NCI-H1694 (cell line): ENCODE data around the gene MMP11.
A peak's percentile ranks its signal among the peaks of the same experiment; 100 is the strongest.

Experiments used
- DNase-seq: peaks from one replicate; lab custom pipeline; 2025; lab: John Stamatoyannopoulos, UW

MMP11 gene

GRCh38 chr22:23759566-23759965 lies 13.1 kb upstream of the MMP11 start:
- no peak for DNase-seq

GRCh38 chr22:23760056-23760455 lies 12.6 kb upstream of the MMP11 start:
- DNase-seq: no peak

- no peak for DNase-seq
Measured at GRCh38 chr22:23762842-23763578, 9.6 kb upstream of the MMP11 start, which contains the start of gene C22orf15. C22orf15 (plus strand) TSS chr22:23762990; CDS start chr22:23763307, 317 bp downstream.

- DNase-seq: no peak
Measured at GRCh38 chr22:23763579-23763945, 9.1 kb upstream of the MMP11 start.

GRCh38 chr22:23763954-23764353 lies 8.7 kb upstream of the MMP11 start:
- DNase-seq: no peak

- DNase-seq: no peak
Measured at GRCh38 chr22:23764899-23765881, 7.5 kb upstream of the MMP11 start.

- DNase-seq: no peak
Measured at GRCh38 chr22:23767303-23767672, 5.4 kb upstream of the MMP11 start.

GRCh38 chr22:23767673-23768548 lies 4.7 kb upstream of the MMP11 start, which contains the start of gene CHCHD10:
CHCHD10 (minus strand) TSS chr22:23767972; CDS start chr22:23767874, 98 bp downstream.
- peak; percentile 60 for DNase-seq

- DNase-seq: no peak
Measured at GRCh38 chr22:23769321-23769965, 3.2 kb upstream of the MMP11 start.

GRCh38 chr22:23772315-23772648 lies 367 bp upstream of the MMP11 start:
- DNase-seq: no peak

GRCh38 chr22:23773483-23774113 lies 949 bp downstream of the MMP11 start:
- DNase-seq: no peak

GRCh38 chr22:23774114-23774921 lies 1.7 kb downstream of the MMP11 start:
- no peak for DNase-seq

GRCh38 chr22:23774922-23775436 lies 2.3 kb downstream of the MMP11 start:
- no peak for DNase-seq

GRCh38 chr22:23775779-23776375 lies 3.2 kb downstream of the MMP11 start:
- no peak for DNase-seq

GRCh38 chr22:23777776-23778576 lies 5.3 kb downstream of the MMP11 start:
- no peak for DNase-seq

- DNase-seq: no peak
Measured at GRCh38 chr22:23778577-23778900, 5.9 kb downstream of the MMP11 start.

- no peak for DNase-seq
Measured at GRCh38 chr22:23779083-23779482, 6.4 kb downstream of the MMP11 start.

GRCh38 chr22:23779731-23780130 lies 7.1 kb downstream of the MMP11 start:
- DNase-seq: no peak
